ENCODE data around the gene AGBL2.

The AGBL2 gene

DNA sequence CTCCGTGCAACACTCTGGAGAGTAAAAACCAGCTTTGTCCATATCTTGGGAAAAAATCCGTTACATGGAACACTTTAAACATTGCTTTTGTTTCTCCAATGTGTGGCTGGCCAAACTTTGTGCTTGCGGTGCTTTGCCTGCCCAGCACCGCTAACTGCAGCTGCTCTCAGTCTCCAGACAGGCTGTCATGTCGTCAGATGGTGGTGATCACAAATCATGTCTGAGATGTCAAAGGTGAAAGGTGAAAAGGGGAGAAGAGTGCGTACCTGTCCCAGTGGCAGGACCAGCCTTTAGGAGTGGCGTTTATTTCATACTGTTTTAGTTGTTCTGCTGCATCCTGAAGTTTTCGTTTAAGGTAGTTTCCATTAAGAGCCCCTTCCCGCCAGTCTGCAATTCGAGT, 17.1 kb upstream of the AGBL2 start:
- Histone ChIP-seq H2AFZ (no peak overlapping the region), H3K4me3 (ENCODE audit: low read depth, low read length) (no peak overlapping the region), H3K27ac (no peak overlapping the region), H3K9ac (no peak overlapping the region), H3K27me3 (ENCODE audit: control insufficient read depth, insufficient read depth, low read length) (no peaks in the 10 kb centered on the region), H3K4me1 (no peaks in the 10 kb centered on the region), H3K36me3 (ENCODE audit: control insufficient read depth, insufficient read depth, low read length) (no peaks in the 10 kb centered on the region), H3K4me2 (ENCODE audit: low read length) (no peak overlapping the region), H3K9me3 (ENCODE audit: control insufficient read depth, low read length) (no peaks in the 10 kb centered on the region), H3K79me2 (no peaks in the 10 kb centered on the region)
- TF ChIP-seq, protein P1, sequence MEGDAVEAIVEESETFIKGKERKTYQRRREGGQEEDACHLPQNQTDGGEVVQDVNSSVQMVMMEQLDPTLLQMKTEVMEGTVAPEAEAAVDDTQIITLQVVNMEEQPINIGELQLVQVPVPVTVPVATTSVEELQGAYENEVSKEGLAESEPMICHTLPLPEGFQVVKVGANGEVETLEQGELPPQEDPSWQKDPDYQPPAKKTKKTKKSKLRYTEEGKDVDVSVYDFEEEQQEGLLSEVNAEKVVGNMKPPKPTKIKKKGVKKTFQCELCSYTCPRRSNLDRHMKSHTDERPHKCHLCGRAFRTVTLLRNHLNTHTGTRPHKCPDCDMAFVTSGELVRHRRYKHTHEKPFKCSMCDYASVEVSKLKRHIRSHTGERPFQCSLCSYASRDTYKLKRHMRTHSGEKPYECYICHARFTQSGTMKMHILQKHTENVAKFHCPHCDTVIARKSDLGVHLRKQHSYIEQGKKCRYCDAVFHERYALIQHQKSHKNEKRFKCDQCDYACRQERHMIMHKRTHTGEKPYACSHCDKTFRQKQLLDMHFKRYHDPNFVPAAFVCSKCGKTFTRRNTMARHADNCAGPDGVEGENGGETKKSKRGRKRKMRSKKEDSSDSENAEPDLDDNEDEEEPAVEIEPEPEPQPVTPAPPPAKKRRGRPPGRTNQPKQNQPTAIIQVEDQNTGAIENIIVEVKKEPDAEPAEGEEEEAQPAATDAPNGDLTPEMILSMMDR (IDR thresholded peaks at IDR 0.05) = no peak

DNA sequence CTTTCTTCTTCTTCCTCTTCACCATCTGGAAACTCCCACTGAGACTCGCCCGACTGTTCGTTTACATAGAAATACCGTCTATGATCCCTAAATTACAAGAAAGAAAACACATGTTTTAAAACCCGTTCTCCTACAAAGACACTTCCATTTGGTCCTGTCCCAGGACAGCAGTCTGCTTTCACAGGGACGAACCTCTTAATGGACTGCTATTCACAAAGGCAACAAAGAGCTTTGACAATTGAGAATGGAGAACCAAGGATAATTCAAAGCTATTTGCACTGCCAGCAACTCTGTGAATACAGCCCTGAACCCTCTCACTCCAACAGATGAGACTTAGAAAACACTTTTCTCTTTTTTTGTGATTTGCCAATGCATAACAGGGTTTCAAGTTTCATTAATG, 16.3 kb upstream of the AGBL2 start:
- no peak overlapping the region for H3K9ac ChIP-seq
- H3K27ac ChIP-seq = no peak overlapping the region
- TF ChIP-seq, protein P1 (IDR thresholded peaks at IDR 0.05) = no peak
- H3K9me3 ChIP-seq (ENCODE audit: control insufficient read depth, low read length) = no peaks in the 10 kb centered on the region
- H2AFZ ChIP-seq = no peak overlapping the region
- H3K4me2 ChIP-seq (ENCODE audit: low read length) = no peak overlapping the region
- H3K27me3 ChIP-seq (ENCODE audit: control insufficient read depth, insufficient read depth, low read length) = no peaks in the 10 kb centered on the region
- H3K4me3 ChIP-seq (ENCODE audit: low read depth, low read length) = no peak overlapping the region
- no peaks in the 10 kb centered on the region for H3K4me1 ChIP-seq
- no peaks in the 10 kb centered on the region for H3K36me3 ChIP-seq (ENCODE audit: control insufficient read depth, insufficient read depth, low read length)
- H3K79me2 ChIP-seq = no peaks in the 10 kb centered on the region

DNA sequence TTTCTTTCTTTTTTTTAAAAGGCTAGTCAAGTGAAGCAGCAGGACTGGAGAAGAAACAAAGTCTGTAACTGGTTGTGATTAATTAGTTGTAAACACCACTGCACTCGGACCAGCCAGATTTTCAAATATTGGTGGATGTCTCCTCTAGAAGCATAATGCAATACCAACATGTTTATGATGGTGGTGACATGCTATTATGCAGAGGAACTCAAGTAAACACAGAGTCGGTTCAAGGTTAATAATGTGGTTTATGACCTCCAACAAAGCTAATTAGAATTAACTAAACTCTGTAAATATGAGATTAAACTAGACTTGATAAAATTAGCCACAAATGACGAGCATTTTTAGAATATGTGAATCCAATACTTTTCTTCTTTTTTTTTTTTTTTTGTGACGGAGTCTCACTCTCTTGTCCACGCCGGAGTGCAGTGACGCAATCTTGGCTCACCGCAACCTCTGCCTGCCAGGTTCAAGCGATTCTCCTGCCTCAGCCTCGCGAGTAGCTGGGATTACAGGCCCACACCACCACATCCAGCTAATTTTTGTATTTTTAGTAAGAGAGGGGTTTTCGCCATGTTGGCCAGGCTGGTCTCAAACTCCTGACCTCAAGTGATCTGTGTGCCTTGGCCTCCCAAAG, 11.8 kb upstream of the AGBL2 start:
- Histone ChIP-seq H3K4me2 (ENCODE audit: low read length) (no peak overlapping the region), H3K36me3 (ENCODE audit: control insufficient read depth, insufficient read depth, low read length) (no peaks in the 10 kb centered on the region), H2AFZ (no peak overlapping the region), H3K4me3 (ENCODE audit: low read depth, low read length) (no peak overlapping the region), H3K79me2 (no peaks in the 10 kb centered on the region), H3K9me3 (ENCODE audit: control insufficient read depth, low read length) (no peaks in the 10 kb centered on the region), H3K9ac (no peak overlapping the region), H3K27me3 (ENCODE audit: control insufficient read depth, insufficient read depth, low read length) (no peaks in the 10 kb centered on the region), H3K4me1 (no peaks in the 10 kb centered on the region), H3K27ac (no peak overlapping the region)
- TF ChIP-seq, protein P1 (IDR thresholded peaks at IDR 0.05) = no peak

DNA sequence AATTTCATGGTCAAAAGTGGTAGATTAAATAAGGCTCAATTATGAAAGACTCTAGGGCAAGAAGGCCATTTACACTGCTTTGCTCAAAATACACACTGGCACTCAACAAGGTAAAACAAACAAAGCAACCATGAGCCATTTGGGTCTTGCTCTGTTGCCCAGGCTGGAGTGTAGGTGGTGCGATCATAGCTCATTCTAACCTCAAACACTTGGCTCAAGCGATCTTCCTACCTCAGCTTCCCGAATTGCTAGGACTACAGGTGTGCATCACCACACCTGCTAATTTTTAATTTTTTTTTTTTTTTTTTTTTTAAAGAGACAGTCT, 10.9 kb upstream of the AGBL2 start:
- Histone ChIP-seq H3K4me1 (no peaks in the 10 kb centered on the region), H3K4me2 (ENCODE audit: low read length) (no peak overlapping the region), H3K27ac (no peak overlapping the region), H2AFZ (no peak overlapping the region), H3K27me3 (ENCODE audit: control insufficient read depth, insufficient read depth, low read length) (no peaks in the 10 kb centered on the region), H3K36me3 (ENCODE audit: control insufficient read depth, insufficient read depth, low read length) (no peaks in the 10 kb centered on the region), H3K9me3 (ENCODE audit: control insufficient read depth, low read length) (no peaks in the 10 kb centered on the region), H3K4me3 (ENCODE audit: low read depth, low read length) (no peak overlapping the region), H3K9ac (no peak overlapping the region), H3K79me2 (no peaks in the 10 kb centered on the region)
- TF ChIP-seq, protein P1 (IDR thresholded peaks at IDR 0.05) = no peak

DNA sequence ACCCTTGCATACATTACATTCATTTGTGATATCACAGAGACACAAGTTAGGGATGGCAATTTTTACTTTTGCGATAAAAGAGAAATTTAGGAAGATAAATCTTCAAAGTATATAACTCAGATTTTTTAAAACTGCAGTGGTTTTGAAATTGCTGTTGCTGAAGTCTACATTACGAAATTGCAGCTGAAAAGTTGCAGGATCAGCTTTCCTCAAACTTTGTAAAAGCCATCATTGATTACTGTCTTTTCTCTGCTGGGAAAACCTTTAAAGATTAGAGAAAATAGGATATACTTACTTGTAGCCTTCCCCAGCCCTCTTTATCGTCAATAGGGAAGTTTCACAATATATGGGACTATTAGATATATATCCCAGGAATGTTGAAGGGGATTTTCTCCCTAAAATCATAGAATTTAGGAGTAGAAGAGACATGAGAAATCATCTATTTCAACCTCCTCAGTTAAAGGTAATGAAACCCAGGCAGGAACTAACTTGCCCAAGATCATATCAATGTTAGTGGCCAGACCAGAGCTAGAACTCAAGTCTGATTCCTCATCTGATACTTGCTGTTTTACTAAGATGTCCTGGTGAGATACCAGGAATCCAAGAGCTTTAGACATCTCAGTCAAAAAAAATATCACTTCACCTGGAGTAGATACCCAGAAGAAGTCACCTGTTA, 10.4 kb upstream of the AGBL2 start:
- TF ChIP-seq, protein P1 (IDR thresholded peaks at IDR 0.05) = no peak
- no peak overlapping the region for H3K4me2 ChIP-seq (ENCODE audit: low read length)
- H3K4me3 ChIP-seq (ENCODE audit: low read depth, low read length) = no peak overlapping the region
- H2AFZ ChIP-seq = no peak overlapping the region
- no peak overlapping the region for H3K9ac ChIP-seq
- H3K27me3 ChIP-seq (ENCODE audit: control insufficient read depth, insufficient read depth, low read length) = no peaks in the 10 kb centered on the region
- no peaks in the 10 kb centered on the region for H3K36me3 ChIP-seq (ENCODE audit: control insufficient read depth, insufficient read depth, low read length)
- no peaks in the 10 kb centered on the region for H3K9me3 ChIP-seq (ENCODE audit: control insufficient read depth, low read length)
- no peaks in the 10 kb centered on the region for H3K79me2 ChIP-seq
- no peaks in the 10 kb centered on the region for H3K4me1 ChIP-seq
- H3K27ac ChIP-seq = no peak overlapping the region

Measured in parathyroid adenoma (tissue), 2 donors.